CD8-positive, alpha-beta memory T cell (primary cell): ENCODE data around the gene SLC16A6. TPM values are rescaled to one million over a fixed set of nuclear protein-coding genes. Genes with fewer than 3 reads are reported as not detected.
"Not testable (repeated sequence)": the region's sequence is repeated elsewhere in the genome, so short reads cannot be mapped to it uniquely, and the experiment has no call there.

Experiments
- CTCF ChIA-PET: fragments of 350-600 bp; sonication (Branson Sonifier 250); formaldehyde crosslinking; loops from one replicate; lab custom pipeline; 2021; ENCODE audit warnings: antibody characterized with exemption; lab: Charles Lee
- POLR2A ChIA-PET: fragments of 350-600 bp; sonication (Branson Sonifier 250); formaldehyde crosslinking; loops from one replicate; lab custom pipeline; 2021; ENCODE audit warnings: antibody characterized with exemption; lab: Charles Lee
- DNase-seq, 5 donors: peaks; one replicate each; pipeline versions ENCODE4 v3.0.0 to v3.0.0-alpha.2; 2020 to 2022; ENCODE audit warnings: mixed read lengths in 1 of 5
- H3K27ac ChIP-seq: one replicate; pipeline ENCODE4 v1.7.0; 2013; ENCODE audit warnings: low read depth, mild to moderate bottlenecking, low read length, moderate library complexity
- H3K27me3 ChIP-seq: 2 replicates; pipeline ENCODE4 v1.7.0; 2013; ENCODE audit warnings: low read length, mild to moderate bottlenecking; ENCODE audit not compliant: insufficient read depth, poor library complexity, severe bottlenecking
- H3K36me3 ChIP-seq: 2 replicates; pipeline ENCODE4 v1.7.0; 2013; ENCODE audit warnings: mild to moderate bottlenecking, low read length, moderate library complexity; ENCODE audit not compliant: insufficient read depth
- H3K4me1 ChIP-seq: 2 replicates; pipeline ENCODE4 v1.7.0; 2013; ENCODE audit warnings: mild to moderate bottlenecking, low read length, moderate library complexity; ENCODE audit not compliant: insufficient read depth
- H3K4me3 ChIP-seq: 2 replicates; pipeline ENCODE4 v1.7.0; 2013; ENCODE audit warnings: mild to moderate bottlenecking, low read length
- H3K9me3 ChIP-seq: 2 replicates; pipeline ENCODE4 v1.7.0; 2013; ENCODE audit warnings: mild to moderate bottlenecking, low read length
- H3K27ac Mint-ChIP-seq, 8 donors: one replicate each; pipeline ENCODE4 v1.8.0; 2020 to 2021; ENCODE audit warnings: mixed read lengths in 8 of 8, mild to moderate bottlenecking in 6 of 8, inconsistent platforms in 3 of 8, moderate library complexity in 3 of 8
- H3K27me3 Mint-ChIP-seq, 2 donors: one replicate each; pipeline ENCODE4 v1.8.0; 2020 to 2021; ENCODE audit warnings: mixed read lengths in 2 of 2, mild to moderate bottlenecking in 1 of 2, moderate library complexity in 1 of 2
- H3K36me3 Mint-ChIP-seq, 3 donors: one replicate each; pipeline ENCODE4 v1.8.0; 2020 to 2021; ENCODE audit warnings: mixed read lengths in 3 of 3, inconsistent platforms in 1 of 3, mild to moderate bottlenecking in 1 of 3
- H3K4me1 Mint-ChIP-seq, 3 donors: one replicate each; pipeline ENCODE4 v1.8.0; 2020 to 2021; ENCODE audit warnings: mixed read lengths in 3 of 3, inconsistent platforms in 1 of 3, mild to moderate bottlenecking in 1 of 3
- H3K4me3 Mint-ChIP-seq, 7 donors: one replicate each; pipeline ENCODE4 v1.8.0; 2020 to 2021; ENCODE audit warnings: mixed read lengths in 7 of 7, mild to moderate bottlenecking in 6 of 7, moderate library complexity in 4 of 7, inconsistent platforms in 2 of 7
- H3K9me3 Mint-ChIP-seq, 5 donors: one replicate each; pipeline ENCODE4 v1.8.0; 2020 to 2022; ENCODE audit warnings: mixed read lengths in 5 of 5, mild to moderate bottlenecking in 3 of 5, moderate library complexity in 2 of 5, inconsistent platforms in 1 of 5
- polyA plus RNA-seq: library from polyadenylated mRNA; unstranded; fragments of 300-500 nt; fragmentation: Illumina TruSeq; gene quantifications from one replicate; pipeline ENCODE4 v1.2.3, GENCODE V29; 2021
- total RNA-seq, 2 experiments: library from RNA; stranded (reverse); gene quantifications; one replicate each; pipeline ENCODE4 v1.2.3, GENCODE V29; 2021

The SLC16A6 gene
- total and polyA plus RNA-seq, 3 experiments from 2014 or later, result 1.3 to 9.4 (median 8.4) TPM

DNA sequence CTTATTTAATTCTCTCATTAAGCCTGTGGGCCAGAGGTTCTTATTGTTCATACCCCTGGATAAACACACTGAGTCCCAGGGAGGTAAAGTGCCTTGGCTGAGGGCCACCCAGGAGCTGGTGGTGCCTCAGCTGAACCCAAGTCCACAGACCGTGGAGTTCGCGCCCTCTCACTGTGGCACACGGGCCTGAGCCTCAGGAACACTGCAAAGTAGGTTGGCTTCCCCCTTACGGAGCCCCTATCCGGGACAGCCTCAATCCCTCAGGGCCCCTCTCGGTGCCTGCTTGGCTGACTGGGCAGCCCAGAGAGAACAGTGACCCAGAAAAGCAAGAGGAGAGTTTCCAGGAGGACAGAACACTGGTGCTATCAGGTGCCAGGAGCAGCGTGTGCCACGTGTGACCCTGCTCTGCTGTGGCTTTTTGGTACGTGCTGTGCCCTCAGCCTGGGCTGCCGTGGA lies 55.6 kb downstream of the SLC16A6 start:
- H3K27me3 ChIP-seq, H3K36me3 ChIP-seq, H3K36me3 Mint-ChIP-seq, DNase-seq, H3K9me3 Mint-ChIP-seq, H3K4me3 ChIP-seq, H3K9me3 ChIP-seq, H3K27me3 Mint-ChIP-seq: not testable (repeated sequence)
- H3K27ac Mint-ChIP-seq, result peak overlapping the region; percentile 91 to 99 (median 96)
- peaks cover 54% of the 10 kb centered on the region for H3K4me1 ChIP-seq
- H3K4me1 Mint-ChIP-seq, result peaks cover 46 to 73% (median 63%) of the 10 kb centered on the region in 3 donors
- peak overlapping the region; percentile 71 for H3K27ac ChIP-seq
- ChIA-PET CTCF (interaction anchor here (1.1 to 2.6 kb wide), 3 partner anchors 12 to 63 kb away, joined by 3 to 9 read pairs (median 3); no protein-coding TSS in a partner anchor), POLR2A (interaction anchor here (0.7 to 1.6 kb wide), 2 partner anchors 12 to 38 kb away, joined by 3 to 8 read pairs; no protein-coding TSS in a partner anchor)
- peak overlapping the region; percentile 15 to 80 (median 61) for H3K4me3 Mint-ChIP-seq

DNA sequence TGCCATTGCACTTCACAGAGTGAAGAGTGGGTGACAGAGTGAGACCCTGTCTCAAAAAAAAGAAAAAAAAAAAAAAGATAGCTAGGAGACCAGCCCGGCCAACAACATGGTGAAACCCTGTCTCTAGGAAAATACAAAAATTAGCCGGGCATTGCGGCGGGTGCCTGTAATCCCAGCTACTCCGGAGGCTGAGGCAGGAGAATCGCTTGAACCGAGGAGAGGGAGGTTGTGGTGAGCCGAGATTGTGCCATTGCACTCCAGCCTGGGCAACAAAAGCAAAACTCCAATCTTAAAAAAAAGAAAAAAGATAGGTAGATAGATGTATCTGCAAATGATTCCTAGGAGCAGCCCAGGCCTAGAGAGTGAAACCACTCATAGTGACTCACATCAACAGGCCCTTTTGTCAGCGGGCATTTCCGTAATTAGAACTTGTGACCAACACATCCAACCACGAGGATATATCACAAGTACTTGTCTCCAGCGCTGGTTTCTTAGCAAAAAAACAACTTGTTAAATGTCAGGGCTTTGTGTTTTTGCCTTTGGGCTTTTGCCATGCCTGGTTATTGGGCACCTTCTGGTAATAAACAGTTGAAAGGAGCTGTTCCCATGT lies 56.1 kb downstream of the SLC16A6 start:
- Mint-ChIP-seq H3K4me1 (peaks cover 42 to 72% (median 61%) of the 10 kb centered on the region in 3 donors), H3K27ac (peak overlapping the region; percentile 91 to 99 (median 96)), H3K4me3 (peak overlapping the region; percentile 15 to 80 (median 61))
- not testable (repeated sequence) for H3K27me3 ChIP-seq, H3K27me3 Mint-ChIP-seq, H3K9me3 ChIP-seq, H3K4me3 ChIP-seq, H3K36me3 Mint-ChIP-seq, H3K36me3 ChIP-seq, H3K9me3 Mint-ChIP-seq
- Histone ChIP-seq H3K27ac (peak overlapping the region; percentile 71), H3K4me1 (peaks cover 49% of the 10 kb centered on the region)
- POLR2A ChIA-PET, result interaction anchor here (0.6 to 1.6 kb wide), 5 partner anchors 12 to 203 kb away, joined by 3 to 8 read pairs (median 5); no protein-coding TSS in a partner anchor
- CTCF ChIA-PET, result interaction anchor here (1.4 to 2.6 kb wide), 3 partner anchors 12 to 31 kb away, joined by 3 to 9 read pairs (median 3); no protein-coding TSS in a partner anchor
- DNase-seq, result peak in 4 of 5 donors; percentile 51 to 79 (median 62)

DNA sequence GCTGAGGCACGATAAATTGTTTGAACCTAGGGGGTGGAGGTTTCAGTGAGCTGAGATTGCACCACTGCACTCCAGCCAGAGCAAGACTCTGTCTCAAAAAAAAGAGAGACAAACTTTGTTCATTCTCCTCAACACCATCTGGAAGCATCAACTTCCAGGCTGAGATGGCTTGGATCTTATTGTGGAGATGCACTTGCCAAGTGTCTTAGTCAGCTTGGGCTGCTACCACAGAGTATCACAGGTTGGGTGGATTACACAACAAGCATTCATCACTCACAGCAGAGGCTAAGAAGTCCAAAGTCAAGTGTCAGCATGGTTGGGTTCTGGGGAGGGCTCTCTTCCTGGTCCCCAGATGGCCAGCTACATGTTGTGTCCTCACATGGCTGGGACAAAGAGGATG lies 58.2 kb downstream of the SLC16A6 start:
- H3K36me3 ChIP-seq, H3K27ac ChIP-seq, CTCF ChIA-PET, H3K9me3 ChIP-seq, H3K27me3 Mint-ChIP-seq, H3K4me3 ChIP-seq, H3K4me3 Mint-ChIP-seq, DNase-seq, H3K9me3 Mint-ChIP-seq, H3K27me3 ChIP-seq: not testable (repeated sequence)
- POLR2A ChIA-PET, result interaction anchor here (1.0 to 1.5 kb wide), 2 partner anchors 15 to 27 kb away, joined by 3 read pairs; no protein-coding TSS in a partner anchor
- Mint-ChIP-seq H3K27ac (peak overlapping the region in 7 of 8 donors; percentile 71 to 86 (median 82)), H3K36me3 (peaks cover 2 to 26% (median 5%) of the 10 kb centered on the region in 3 donors), H3K4me1 (peaks cover 27 to 72% (median 58%) of the 10 kb centered on the region in 3 donors)
- peaks cover 28% of the 10 kb centered on the region for H3K4me1 ChIP-seq

DNA sequence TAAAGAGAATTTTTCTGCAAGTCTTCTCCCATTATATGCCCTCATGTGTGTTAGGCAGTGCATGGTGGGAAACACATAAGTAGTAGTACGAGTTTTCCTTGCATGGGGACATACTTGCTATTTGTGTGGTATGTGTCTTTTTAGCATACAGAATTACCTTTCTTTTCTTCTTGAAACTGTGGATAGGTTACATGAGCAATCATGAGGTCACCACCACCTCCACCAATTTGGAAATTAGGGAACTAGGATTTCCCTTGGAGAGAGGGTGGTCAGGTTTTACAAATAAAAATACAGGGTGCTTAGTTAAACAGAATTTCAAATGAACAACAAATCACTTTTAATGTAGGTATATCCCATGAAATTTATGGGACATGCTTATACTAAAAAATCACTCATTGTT lies 59.4 kb downstream of the SLC16A6 start:
- Mint-ChIP-seq H3K27ac (no peak overlapping the region), H3K9me3 (no peaks in the 10 kb centered on the region), H3K36me3 (peaks cover 2 to 32% (median 5%) of the 10 kb centered on the region in 3 donors), H3K4me3 (no peak overlapping the region), H3K4me1 (peaks cover 17 to 60% (median 51%) of the 10 kb centered on the region in 3 donors), H3K27me3 (no peaks in the 10 kb centered on the region)
- no peaks in the 10 kb centered on the region for H3K36me3 ChIP-seq
- CTCF ChIA-PET, result no interaction called here
- H3K4me3 ChIP-seq, result no peak overlapping the region
- no peak for DNase-seq
- H3K9me3 ChIP-seq, result no peaks in the 10 kb centered on the region
- H3K27ac ChIP-seq, result no peak overlapping the region
- H3K4me1 ChIP-seq, result peaks cover 16% of the 10 kb centered on the region
- POLR2A ChIA-PET, result no interaction called here
- H3K27me3 ChIP-seq, result no peaks in the 10 kb centered on the region

DNA sequence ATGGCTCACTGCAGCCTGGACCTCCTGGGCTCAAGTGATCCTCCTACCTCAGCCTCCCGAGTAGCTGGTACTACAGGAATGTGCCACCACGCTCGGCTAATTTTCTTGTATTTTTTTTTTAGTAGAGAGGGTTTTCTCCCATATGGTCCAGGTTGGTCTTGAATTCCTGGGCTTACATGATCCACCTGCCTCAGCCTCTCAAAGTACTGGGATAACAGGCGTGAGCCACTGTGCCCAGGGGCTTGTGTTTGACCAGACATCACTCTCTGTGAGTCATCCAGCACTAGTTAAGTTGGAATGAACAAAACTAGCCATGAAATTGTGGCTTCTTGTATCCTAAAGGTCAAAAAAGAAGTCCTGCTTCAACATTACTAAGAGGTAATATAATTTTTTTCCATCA lies 59.8 kb downstream of the SLC16A6 start:
- Mint-ChIP-seq H3K27ac (peak overlapping the region in 1 of 8 donors; percentile 70), H3K4me1 (peaks cover 17 to 64% (median 51%) of the 10 kb centered on the region in 3 donors), H3K36me3 (peaks cover 2 to 32% (median 5%) of the 10 kb centered on the region in 3 donors)
- peaks cover 16% of the 10 kb centered on the region for H3K4me1 ChIP-seq
- H3K27ac ChIP-seq, H3K27me3 ChIP-seq, H3K9me3 ChIP-seq, H3K4me3 ChIP-seq, DNase-seq, CTCF ChIA-PET, H3K36me3 ChIP-seq, H3K4me3 Mint-ChIP-seq, H3K9me3 Mint-ChIP-seq, H3K27me3 Mint-ChIP-seq, POLR2A ChIA-PET: not testable (repeated sequence)

DNA sequence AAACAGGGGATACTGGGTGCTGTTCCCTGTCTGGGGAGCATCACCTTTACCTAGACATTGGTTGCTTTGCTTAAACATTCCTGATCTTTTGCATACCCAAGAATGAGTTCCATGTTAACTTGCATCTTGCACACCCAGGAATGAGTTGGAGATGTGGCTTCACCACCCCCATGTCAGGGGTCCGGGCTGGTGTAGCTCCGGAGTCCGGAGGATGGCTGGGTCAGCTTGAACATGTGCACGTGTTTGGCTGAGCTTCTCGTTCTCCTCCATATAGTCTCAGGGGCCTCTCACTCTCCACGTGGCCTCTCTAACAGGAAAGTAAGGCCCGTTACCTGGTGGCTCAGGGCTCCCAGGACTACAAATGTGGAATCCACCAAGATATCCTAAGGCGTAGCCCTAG lies 61.3 kb downstream of the SLC16A6 start:
- no peaks in the 10 kb centered on the region for H3K36me3 ChIP-seq

DNA sequence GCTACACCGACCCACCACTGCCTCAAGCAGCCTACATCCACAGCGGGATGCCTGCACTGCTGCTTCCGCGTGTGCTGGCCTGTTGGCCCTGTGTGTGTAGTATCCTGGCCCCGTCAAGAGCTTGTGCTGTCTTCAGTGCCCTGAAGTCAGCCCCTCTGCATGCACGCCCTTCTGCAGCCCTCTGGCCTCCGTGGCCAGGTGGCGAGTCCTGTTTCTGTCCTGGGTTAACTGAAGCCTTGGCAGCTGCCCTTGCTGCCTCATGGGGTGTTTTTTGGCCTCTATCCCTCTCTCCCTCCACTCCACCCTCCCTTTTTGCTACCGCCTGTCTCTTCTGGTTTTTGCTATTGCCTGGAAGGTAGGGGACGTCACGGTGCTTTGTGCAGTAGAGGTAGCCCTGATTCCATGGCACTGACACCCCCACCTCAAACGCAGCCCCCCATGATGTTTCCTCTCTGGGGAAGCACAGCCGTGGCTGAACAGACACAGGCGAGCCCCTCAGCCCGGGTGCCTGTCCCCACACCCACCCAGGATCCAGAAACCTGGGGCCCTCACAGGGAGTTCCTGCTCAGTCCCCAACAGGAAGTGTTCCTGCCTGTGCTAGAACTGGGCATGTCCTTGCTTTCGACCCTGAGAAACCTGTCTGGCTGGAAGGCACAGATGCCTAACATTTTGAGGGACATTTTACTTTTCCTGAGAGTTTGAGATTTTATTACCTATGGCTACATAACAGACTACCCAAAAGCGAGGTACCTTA lies 61.9 kb downstream of the SLC16A6 start:
- no peaks in the 10 kb centered on the region for H3K9me3 ChIP-seq
- Mint-ChIP-seq H3K27ac (peak overlapping the region in 7 of 8 donors; percentile 48 to 94 (median 82)), H3K36me3 (peaks cover 2 to 34% (median 5%) of the 10 kb centered on the region in 3 donors), H3K27me3 (no peaks in the 10 kb centered on the region), H3K4me1 (peaks cover 17 to 66% (median 44%) of the 10 kb centered on the region in 3 donors), H3K9me3 (no peaks in the 10 kb centered on the region), H3K4me3 (no peak overlapping the region)
- ChIA-PET POLR2A (no interaction called here), CTCF (no interaction called here)
- no peak overlapping the region for H3K27ac ChIP-seq
- no peaks in the 10 kb centered on the region for H3K36me3 ChIP-seq
- DNase-seq, result no peak
- no peaks in the 10 kb centered on the region for H3K27me3 ChIP-seq
- no peak overlapping the region for H3K4me3 ChIP-seq
- peaks cover under 1% of the 10 kb centered on the region for H3K4me1 ChIP-seq

More for the DNA sequence above, 61.3 kb downstream of the SLC16A6 start:
- H3K9me3 Mint-ChIP-seq, result no peaks in the 10 kb centered on the region
- no peaks in the 10 kb centered on the region for H3K27me3 ChIP-seq
- H3K4me3 Mint-ChIP-seq, result no peak overlapping the region
- no peaks in the 10 kb centered on the region for H3K27me3 Mint-ChIP-seq
- peak overlapping the region in 5 of 8 donors; percentile 48 to 94 (median 72) for H3K27ac Mint-ChIP-seq
- peaks cover 18 to 64% (median 47%) of the 10 kb centered on the region in 3 donors for H3K4me1 Mint-ChIP-seq
- peaks cover 2 to 33% (median 5%) of the 10 kb centered on the region in 3 donors for H3K36me3 Mint-ChIP-seq
- no peak overlapping the region for H3K4me3 ChIP-seq
- CTCF ChIA-PET, result no interaction called here
- H3K9me3 ChIP-seq, result no peaks in the 10 kb centered on the region
- DNase-seq, result no peak
- no peak overlapping the region for H3K27ac ChIP-seq
- H3K4me1 ChIP-seq, result peaks cover 7% of the 10 kb centered on the region
- POLR2A ChIA-PET, result no interaction called here
